K562 (cell line): ENCODE results near the gene USP8. TPM values are rescaled to one million over a fixed set of nuclear protein-coding genes. Genes with fewer than 3 reads are reported as not detected.

Experiments used
- ATAC-seq: fragments of 200-7000 bp; cut with Tn5 transposase; 3 replicates; pipeline ENCODE4 v1.9.1; 2020; ENCODE audit warnings: moderate library complexity
- BruUV-seq: library from RNA; stranded (reverse); fragments of 400-500 nt; replicated peaks from 2 replicates; lab custom pipeline; 2021; lab: Mats Ljungman, UMichigan
- CTCF ChIA-PET: fragments of 300-600 bp; formaldehyde crosslinking; extraction: SDS; loops from one replicate; lab custom pipeline; 2021; ENCODE audit warnings: low intra/inter-chr PET ratio; lab: Yijun Ruan, JAX
- POLR2A ChIA-PET: fragments of 300-600, 350-650 bp; sonication (Branson Sonifier 250); formaldehyde crosslinking; extraction: SDS; loops from one replicate; lab custom pipeline; 2021; ENCODE audit warnings: antibody characterized with exemption, inconsistent platforms; lab: Yijun Ruan, JAX
- DNase-seq, 4 experiments: peaks; one replicate each; pipeline versions ENCODE4 v3.0.0 to v3.0.0-alpha.2; 2011 to 2018; ENCODE audit warnings: low spot score in 3 of 4, mixed read lengths in 3 of 4; ENCODE audit errors: extremely low read depth in 1 of 4
- FAIRE-seq: peaks from 2 replicates; lab custom pipeline; 2011; peaks lifted over from hg19 to GRCh38; lab: Jason Lieb, UNC
- H2AFZ ChIP-seq: 2 replicates; pipeline ENCODE4 v1.6.0; 2011; ENCODE audit warnings: low read depth, low read length, control low read depth, inconsistent platforms
- H3K27ac ChIP-seq: fragments of 200-600 bp; 3 replicates; pipeline ENCODE4 v1.8.0; 2011; ENCODE audit warnings: low read depth, mild to moderate bottlenecking, control low read depth, inconsistent platforms, low read length, moderate library complexity, mixed read lengths; ENCODE audit errors: extremely low read depth
- H3K27me3 ChIP-seq, 2 experiments: fragments of 300-600 bp in 1 of 2; 2 replicates in 1 of 2; 3 replicates in 1 of 2; pipeline versions ENCODE4 v1.6.0 to v1.8.0; 2011; ENCODE audit warnings: inconsistent platforms in 2 of 2, low read length in 2 of 2, mild to moderate bottlenecking in 1 of 2, mixed read lengths in 1 of 2, moderate library complexity in 1 of 2; ENCODE audit not compliant: control insufficient read depth in 2 of 2, insufficient read depth in 2 of 2
- H3K36me3 ChIP-seq: fragments of 300-600 bp; 3 replicates; pipeline ENCODE4 v1.8.0; 2011; ENCODE audit warnings: mild to moderate bottlenecking, low read length, inconsistent platforms; ENCODE audit not compliant: control insufficient read depth, insufficient read depth
- H3K4me1 ChIP-seq, 2 experiments: fragments of 200-600 bp in 1 of 2; replicated peaks in 1 of 2; 2 replicates in 1 of 2; 3 replicates in 1 of 2; pipeline versions ENCODE4 v1.5.1 to v1.8.0; 2011; ENCODE audit warnings: inconsistent platforms in 2 of 2, low read length in 2 of 2, mild to moderate bottlenecking in 1 of 2, mixed read lengths in 1 of 2, moderate library complexity in 1 of 2; ENCODE audit not compliant: control insufficient read depth in 2 of 2, insufficient read depth in 2 of 2
- H3K4me2 ChIP-seq: 2 replicates; pipeline ENCODE4 v1.6.1; 2011; ENCODE audit warnings: low read length, control low read depth, inconsistent platforms, mixed read lengths; ENCODE audit not compliant: insufficient read depth
- H3K4me3 ChIP-seq: fragments of 200-600 bp; sonication (generic), shearing (Covaris generic); 2 replicates; pipeline ENCODE4 v1.5.1; 2016; ENCODE audit warnings: control low read depth, inconsistent platforms
- H3K79me2 ChIP-seq: fragments of 200-600 bp; 3 replicates; pipeline ENCODE4 v1.8.0; 2011; ENCODE audit warnings: low read length, inconsistent platforms; ENCODE audit not compliant: control insufficient read depth, insufficient read depth
- H3K9ac ChIP-seq, 2 experiments: 2 replicates each; pipeline versions ENCODE4 v1.6.0 to v1.6.1; 2011; ENCODE audit warnings: low read depth in 2 of 2, low read length in 2 of 2, control low read depth in 1 of 2, inconsistent platforms in 1 of 2, mild to moderate bottlenecking in 1 of 2, mixed read lengths in 1 of 2; ENCODE audit not compliant: insufficient read depth in 1 of 2
- H3K9me1 ChIP-seq: one replicate; pipeline ENCODE4 v1.6.0; 2011; ENCODE audit warnings: inconsistent platforms, mild to moderate bottlenecking, low read length, moderate library complexity; ENCODE audit not compliant: control insufficient read depth, insufficient read depth
- H3K9me3 ChIP-seq: replicated peaks from 2 replicates; pipeline ENCODE4 v1.5.1; 2011; ENCODE audit warnings: low read depth, low read length, inconsistent platforms; ENCODE audit not compliant: control insufficient read depth, insufficient read depth
- H4K20me1 ChIP-seq: replicated peaks from 2 replicates; pipeline ENCODE4 v1.6.1; 2011; ENCODE audit warnings: low read length, inconsistent platforms, mixed read lengths; ENCODE audit not compliant: control insufficient read depth, insufficient read depth
- HBP1 ChIP-seq: fragments of 450-650 bp; formaldehyde crosslinking; IDR thresholded peaks from 2 replicates; pipeline ENCODE4 v1.4.0; 2022; ENCODE audit warnings: missing genetic modification characterization
- MITF ChIP-seq: IDR thresholded peaks from 2 replicates; pipeline ENCODE4 v1.6.1; 2014; ENCODE audit warnings: antibody characterized with exemption
- NR4A1 ChIP-seq, 2 experiments: fragments of 250-450 bp in 1 of 2; fragments of 450-650 bp in 1 of 2; sonication (Bioruptor Pico) in 1 of 2; IDR thresholded peaks; 2 replicates each; pipeline versions ENCODE4 v1.4.0 to v1.6.1; 2016 to 2020; ENCODE audit warnings: mild to moderate bottlenecking in 2 of 2, missing compliant biosample characterization in 1 of 2, missing genetic modification characterization in 1 of 2, moderate library complexity in 1 of 2
- ZFX ChIP-seq: sonication (generic); formaldehyde crosslinking; IDR thresholded peaks from 2 replicates; pipeline ENCODE4 v1.8.0; 2022; ENCODE audit warnings: mild to moderate bottlenecking, missing genetic modification reagents, moderate library complexity
- WGBS: fragments of 100-300 bp; shearing (Covaris generic); methylation state at CpG from one replicate; pipeline ENCODE4 v1.1.6; 2016; ENCODE audit warnings: low coverage, mixed read lengths; ENCODE audit not compliant: insufficient coverage; ENCODE audit errors: missing lambda C conversion rate; 5-methylcytosine and 5-hydroxymethylcytosine counted together
- in situ Hi-C: fragments of 300-500 bp; cut with MboI; formaldehyde crosslinking; loops from 4 replicates; pipeline ENCODE4 v1.15.0; 2018; ENCODE audit warnings: inconsistent platforms, mixed read lengths
- intact Hi-C: fragments of 100-400 bp; cut with micrococcal nuclease; formaldehyde crosslinking; loops from 2 replicates; pipeline ENCODE4 v1.14.2; 2022
- polyA plus RNA-seq, 8 experiments: library from polyadenylated mRNA; depleted of rRNA in 4 of 8; stranded (reverse) in 5 of 8; unstranded in 3 of 8; fragments of >200 nt; fragmentation: Nextera tagmentation in 2 of 8; fragmentation: Illumina TruSeq in 1 of 8; extraction: Ambion mirVana in 2 of 8; extraction: Trizol in 1 of 8; gene quantifications; 2 replicates each; pipeline versions ENCODE4 v1.2.1 to v1.2.3, GENCODE V29; 2011 to 2014; ENCODE audit warnings: inconsistent platforms in 1 of 8, missing spikeins in 1 of 8
- total RNA-seq, 7 experiments: library from RNA; depleted of rRNA in 6 of 7; stranded (reverse); fragments of >200 nt in 6 of 7; fragmentation: Illumina TruSeq in 2 of 7; extraction: Trizol in 2 of 7; gene quantifications; 2 replicates each; pipeline versions ENCODE4 v1.2.1 to v1.2.3, GENCODE V29; 2011 to 2021; ENCODE audit warnings: low replicate concordance in 1 of 7

Gene USP8
- total and polyA plus RNA-seq, 9 of the 15 experiments (the other 6 are each of a cell fraction or from before 2014, with no cell fraction given), result 35.1 to 58.4 (median 46.1) TPM

- Histone ChIP-seq H3K4me3 (no peak overlapping the region), H3K27ac (no peak overlapping the region), H3K9me3 (no peaks in the 10 kb centered on the region), H3K79me2 (no peaks in the 10 kb centered on the region), H3K9ac (no peak overlapping the region), H2AFZ (no peak overlapping the region), H3K27me3 (no peaks in the 10 kb centered on the region), H3K4me2 (no peak overlapping the region), H3K9me1 (no peaks in the 10 kb centered on the region), H4K20me1 (no peaks in the 10 kb centered on the region), H3K36me3 (no peaks in the 10 kb centered on the region), H3K4me1 (no peaks in the 10 kb centered on the region; a peak in 1 of 5 replicates)
- CTCF ChIA-PET, result no interaction called here
- BruUV-seq, result no TSS peak
- ATAC-seq (no peak), FAIRE-seq (no peak), DNase-seq (no peak)
- WGBS, result 29% methylated on average over 7 of the region's 7 CpGs
- intact Hi-C loops (no loop called here), in situ Hi-C loops (no loop called here)
- POLR2A ChIA-PET, result interaction anchor here (0.5 to 1.0 kb wide), 3 partner anchors 9 to 52 kb away, joined by 3 read pairs; no protein-coding TSS in a partner anchor
- TF ChIP-seq MITF (no peak), ZFX (no peak), NR4A1 (CRISPR knock-in tag; IDR thresholded peaks at IDR 0.05) (no peak), NR4A1 (tag; IDR thresholded peaks at IDR 0.05) (no peak), HBP1 (CRISPR knock-in tag) (no peak)
Measured at GRCh38 chr15:50519740-50520425, 95.7 kb downstream of the USP8 start.
